Fibroblast of pulmonary artery (primary cell): ENCODE measurements around the gene ABCB8.

Experiments
- DNase-seq: peaks from one replicate; pipeline ENCODE4 v3.0.0-alpha.2; 2010; ENCODE audit warnings: low read depth
- H3K4me3 ChIP-seq: replicated peaks from 2 replicates; pipeline ENCODE4 v1.5.1; 2011; ENCODE audit warnings: low read depth, mild to moderate bottlenecking, control low read depth, low read length, moderate library complexity
- CTCF ChIP-seq: IDR thresholded peaks from 2 replicates; pipeline ENCODE4 v1.5.1; 2011; ENCODE audit warnings: mild to moderate bottlenecking, control low read depth, low read length, inconsistent platforms; ENCODE audit errors: missing control alignments

The ABCB8 gene

GRCh38 chr7:151051108-151051507 lies 22.9 kb downstream of the ABCB8 start:
- H3K4me3 ChIP-seq: no peak overlapping the region
- peak; percentile 77 for DNase-seq
- no peak for TF ChIP-seq CTCF

- H3K4me3 ChIP-seq: no peak overlapping the region
- no peak for TF ChIP-seq CTCF
- no peak for DNase-seq
Measured at GRCh38 chr7:151053096-151053495, 24.8 kb downstream of the ABCB8 start.

DNA sequence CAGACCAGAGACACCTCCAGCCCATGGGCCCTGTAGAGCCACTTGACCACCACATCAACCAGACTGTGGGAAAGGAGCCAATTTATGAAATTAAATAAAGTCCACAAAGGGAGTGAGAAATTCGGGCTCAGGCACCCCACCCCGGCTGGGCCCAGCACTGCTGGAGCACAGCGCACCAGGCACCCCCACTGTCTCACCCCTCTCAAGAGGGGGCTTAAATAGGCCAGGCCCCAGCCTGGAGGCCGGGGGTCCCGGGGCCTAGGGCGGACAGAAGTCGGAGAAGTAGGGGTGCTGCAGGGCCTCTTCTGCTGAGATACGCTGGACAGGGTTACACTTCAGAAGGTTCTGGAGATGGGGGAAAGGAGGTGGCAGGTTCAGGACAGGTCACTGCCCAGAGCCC lies 25.5 kb downstream of the ABCB8 start:
- TF ChIP-seq CTCF: no peak
- no peak overlapping the region for H3K4me3 ChIP-seq
- DNase-seq: no peak

GRCh38 chr7:151056283-151056665 lies 28.0 kb downstream of the ABCB8 start:
- H3K4me3 ChIP-seq: no peak overlapping the region
- TF ChIP-seq CTCF: no peak
- no peak for DNase-seq

- H3K4me3 ChIP-seq: peak overlapping the region; percentile 85
- DNase-seq: no peak
- no peak for TF ChIP-seq CTCF
Measured at GRCh38 chr7:151056666-151057505, 28.6 kb downstream of the ABCB8 start.

DNA sequence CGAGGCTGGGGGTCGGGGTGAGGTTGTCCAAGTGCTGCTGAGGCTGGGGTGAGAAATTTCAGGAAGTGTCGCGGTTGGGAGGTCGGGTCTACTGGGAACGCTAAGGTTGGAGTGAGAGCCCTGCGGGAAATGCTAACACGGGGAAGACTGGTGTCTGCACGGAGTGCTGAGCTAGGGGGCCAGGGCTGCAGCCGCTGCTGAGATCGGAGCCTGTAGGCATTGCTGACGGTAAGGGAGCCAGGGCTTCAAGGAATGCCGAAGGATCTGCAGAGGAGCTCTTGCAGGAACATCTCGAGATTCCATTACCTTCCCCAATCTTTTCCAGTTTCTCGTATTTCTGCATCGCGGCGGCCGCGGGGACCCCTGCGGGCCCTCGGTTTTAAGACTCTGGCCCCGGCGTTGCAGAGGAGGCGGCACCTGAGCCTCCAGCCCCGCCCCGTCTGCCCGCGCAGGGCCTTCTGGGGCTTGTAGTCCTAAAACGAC lies 29.3 kb downstream of the ABCB8 start, which contains the start of gene CDK5:
TSS of gene CDK5 (minus strand) at position 392 of the 483 bp plus-strand sequence. CDS start at position 343, 49 bp downstream.
- no peak for TF ChIP-seq CTCF
- peak within 1 kb of the TSS; percentile 85 for H3K4me3 ChIP-seq
- no peak for DNase-seq
